ENCODE results near the gene CALM1. TPM values are rescaled to one million over a fixed set of nuclear protein-coding genes. Genes with fewer than 3 reads are reported as not detected.

Gene CALM1
- total and polyA plus RNA-seq, 4 donors = 146 to 517 (median 166) TPM

DNA sequence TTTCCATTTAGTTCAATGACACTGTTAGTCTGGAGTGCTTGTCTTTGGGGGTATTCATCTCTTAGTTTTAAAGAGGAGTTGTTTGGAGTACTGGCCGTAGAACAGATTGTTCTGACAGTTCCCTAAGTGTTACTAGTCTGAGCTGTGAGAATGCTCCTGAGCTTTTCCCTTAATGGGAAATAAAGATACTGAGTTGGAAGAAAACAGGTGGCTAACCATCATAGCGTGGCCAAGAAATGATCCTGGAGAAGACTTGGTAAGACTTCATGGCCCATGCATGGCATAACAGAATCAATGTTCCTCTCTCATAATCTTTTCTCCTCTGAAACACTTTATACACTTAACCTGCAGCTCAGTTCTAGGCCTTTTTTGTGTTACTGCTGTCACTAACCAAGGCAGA is 6.2 kb downstream of the CALM1 start:
- Histone ChIP-seq H3K9me3 (ENCODE audit: control insufficient read depth in 4 of 4, low read length in 3 of 4) (no peaks in the 10 kb centered on the region), H3K36me3 (ENCODE audit: control insufficient read depth in 4 of 4, insufficient read depth in 3 of 4, low read depth in 1 of 4, low read length in 3 of 4) (peaks cover 18 to 56% (median 46%) of the 10 kb centered on the region in 4 donors), H3K4me1 (ENCODE audit: control insufficient read depth in 4 of 4, insufficient read depth in 4 of 4, low read length in 3 of 4) (peaks cover 7 to 27% (median 21%) of the 10 kb centered on the region in 4 donors), H3K9ac (ENCODE audit: low read depth in 1 of 2, low read length in 2 of 2) (no peak overlapping the region), H3K27me3 (ENCODE audit: control insufficient read depth in 4 of 4, insufficient read depth in 4 of 4, low read length in 3 of 4) (no peaks in the 10 kb centered on the region), H3K4me3 (ENCODE audit: low read depth in 1 of 3, low read length in 3 of 3) (no peak overlapping the region), H3K27ac (ENCODE audit: low read depth in 1 of 2, low read length in 2 of 2) (no peak overlapping the region)
- TF ChIP-seq HNF4A (conservative IDR thresholded peaks at IDR 0.05) (no peak), TAF1 (conservative IDR thresholded peaks at IDR 0.05) (no peak), YY1 (IDR thresholded peaks at IDR 0.05) (no peak), RXRA (IDR thresholded peaks at IDR 0.05) (no peak), HNF4G (IDR thresholded peaks at IDR 0.05) (no peak), FOXA2 (IDR thresholded peaks at IDR 0.05) (no peak), NR2F2 (IDR thresholded peaks at IDR 0.05) (no peak), RAD21 (IDR thresholded peaks at IDR 0.05) (no peak), JUND (IDR thresholded peaks at IDR 0.05) (no peak), GABPA (IDR thresholded peaks at IDR 0.05 in 1 of 2, conservative IDR thresholded peaks at IDR 0.05 in 1 of 2) (no peak), ZBTB33 (IDR thresholded peaks at IDR 0.05) (no peak), SP1 (IDR thresholded peaks at IDR 0.05) (no peak), FOXA1 (IDR thresholded peaks at IDR 0.05) (no peak), EGR1 (IDR thresholded peaks at IDR 0.05; ENCODE audit: low read depth in 2 of 2) (no peak)
- TF ChIP-seq, protein P1, sequence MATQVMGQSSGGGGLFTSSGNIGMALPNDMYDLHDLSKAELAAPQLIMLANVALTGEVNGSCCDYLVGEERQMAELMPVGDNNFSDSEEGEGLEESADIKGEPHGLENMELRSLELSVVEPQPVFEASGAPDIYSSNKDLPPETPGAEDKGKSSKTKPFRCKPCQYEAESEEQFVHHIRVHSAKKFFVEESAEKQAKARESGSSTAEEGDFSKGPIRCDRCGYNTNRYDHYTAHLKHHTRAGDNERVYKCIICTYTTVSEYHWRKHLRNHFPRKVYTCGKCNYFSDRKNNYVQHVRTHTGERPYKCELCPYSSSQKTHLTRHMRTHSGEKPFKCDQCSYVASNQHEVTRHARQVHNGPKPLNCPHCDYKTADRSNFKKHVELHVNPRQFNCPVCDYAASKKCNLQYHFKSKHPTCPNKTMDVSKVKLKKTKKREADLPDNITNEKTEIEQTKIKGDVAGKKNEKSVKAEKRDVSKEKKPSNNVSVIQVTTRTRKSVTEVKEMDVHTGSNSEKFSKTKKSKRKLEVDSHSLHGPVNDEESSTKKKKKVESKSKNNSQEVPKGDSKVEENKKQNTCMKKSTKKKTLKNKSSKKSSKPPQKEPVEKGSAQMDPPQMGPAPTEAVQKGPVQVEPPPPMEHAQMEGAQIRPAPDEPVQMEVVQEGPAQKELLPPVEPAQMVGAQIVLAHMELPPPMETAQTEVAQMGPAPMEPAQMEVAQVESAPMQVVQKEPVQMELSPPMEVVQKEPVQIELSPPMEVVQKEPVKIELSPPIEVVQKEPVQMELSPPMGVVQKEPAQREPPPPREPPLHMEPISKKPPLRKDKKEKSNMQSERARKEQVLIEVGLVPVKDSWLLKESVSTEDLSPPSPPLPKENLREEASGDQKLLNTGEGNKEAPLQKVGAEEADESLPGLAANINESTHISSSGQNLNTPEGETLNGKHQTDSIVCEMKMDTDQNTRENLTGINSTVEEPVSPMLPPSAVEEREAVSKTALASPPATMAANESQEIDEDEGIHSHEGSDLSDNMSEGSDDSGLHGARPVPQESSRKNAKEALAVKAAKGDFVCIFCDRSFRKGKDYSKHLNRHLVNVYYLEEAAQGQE (IDR thresholded peaks at IDR 0.05) = no peak
- TF ChIP-seq, protein P2, sequence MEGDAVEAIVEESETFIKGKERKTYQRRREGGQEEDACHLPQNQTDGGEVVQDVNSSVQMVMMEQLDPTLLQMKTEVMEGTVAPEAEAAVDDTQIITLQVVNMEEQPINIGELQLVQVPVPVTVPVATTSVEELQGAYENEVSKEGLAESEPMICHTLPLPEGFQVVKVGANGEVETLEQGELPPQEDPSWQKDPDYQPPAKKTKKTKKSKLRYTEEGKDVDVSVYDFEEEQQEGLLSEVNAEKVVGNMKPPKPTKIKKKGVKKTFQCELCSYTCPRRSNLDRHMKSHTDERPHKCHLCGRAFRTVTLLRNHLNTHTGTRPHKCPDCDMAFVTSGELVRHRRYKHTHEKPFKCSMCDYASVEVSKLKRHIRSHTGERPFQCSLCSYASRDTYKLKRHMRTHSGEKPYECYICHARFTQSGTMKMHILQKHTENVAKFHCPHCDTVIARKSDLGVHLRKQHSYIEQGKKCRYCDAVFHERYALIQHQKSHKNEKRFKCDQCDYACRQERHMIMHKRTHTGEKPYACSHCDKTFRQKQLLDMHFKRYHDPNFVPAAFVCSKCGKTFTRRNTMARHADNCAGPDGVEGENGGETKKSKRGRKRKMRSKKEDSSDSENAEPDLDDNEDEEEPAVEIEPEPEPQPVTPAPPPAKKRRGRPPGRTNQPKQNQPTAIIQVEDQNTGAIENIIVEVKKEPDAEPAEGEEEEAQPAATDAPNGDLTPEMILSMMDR (IDR thresholded peaks at IDR 0.05; ENCODE audit: low read depth, low read length, missing input control) = no peak
- TF ChIP-seq, protein P3, sequence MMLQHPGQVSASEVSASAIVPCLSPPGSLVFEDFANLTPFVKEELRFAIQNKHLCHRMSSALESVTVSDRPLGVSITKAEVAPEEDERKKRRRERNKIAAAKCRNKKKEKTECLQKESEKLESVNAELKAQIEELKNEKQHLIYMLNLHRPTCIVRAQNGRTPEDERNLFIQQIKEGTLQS (IDR thresholded peaks at IDR 0.05) = no peak
- TF ChIP-seq, protein P4, sequence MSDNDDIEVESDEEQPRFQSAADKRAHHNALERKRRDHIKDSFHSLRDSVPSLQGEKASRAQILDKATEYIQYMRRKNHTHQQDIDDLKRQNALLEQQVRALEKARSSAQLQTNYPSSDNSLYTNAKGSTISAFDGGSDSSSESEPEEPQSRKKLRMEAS (IDR thresholded peaks at IDR 0.05) = no peak
- no peak for DNase-seq (ENCODE audit: low spot score)
- WGBS = 92% methylated on average over 2 of the region's 2 CpGs
